ENCODE results near the gene SMOC2. TPM values are rescaled to one million over a fixed set of nuclear protein-coding genes. Genes with fewer than 3 reads are reported as not detected.

The SMOC2 gene
- polyA plus RNA-seq, 1 donor (not counting 4 experiments of a cell fraction or from before 2014, with no cell fraction given) = 1.1 TPM

- Histone ChIP-seq H3K27me3 (ENCODE audit: control insufficient read depth, extremely low read depth, insufficient read depth, low read length) (no peaks in the 10 kb centered on the region), H3K27ac (ENCODE audit: control insufficient read depth, insufficient read depth, low read length) (no peak overlapping the region)
Observed at GRCh38 chr6:168532070-168532469, 91.1 kb downstream of the SMOC2 start.

DNA sequence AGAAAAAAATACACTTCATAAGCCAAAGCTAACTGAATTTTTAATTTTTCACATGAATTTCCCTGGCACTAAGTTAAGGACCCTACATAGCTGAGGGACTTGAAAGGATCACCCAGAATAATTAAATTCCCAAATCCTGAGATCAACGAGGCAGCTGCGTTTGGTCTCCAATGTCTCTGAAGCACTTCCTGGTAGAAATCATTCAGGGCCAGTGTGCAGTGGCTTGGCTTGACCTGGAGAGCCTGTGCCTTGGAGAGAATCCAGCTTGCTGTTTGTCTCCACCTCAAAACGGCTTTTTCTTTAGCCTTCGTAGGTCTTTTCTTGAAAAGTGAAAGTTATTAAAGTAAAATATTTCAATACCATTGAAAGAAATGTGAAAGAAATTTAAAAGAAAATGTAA, 92.4 kb downstream of the SMOC2 start:
- Histone ChIP-seq H3K36me3 (ENCODE audit: control insufficient read depth in 2 of 2, extremely low read depth in 1 of 2, insufficient read depth in 2 of 2, low read length in 2 of 2) (no peaks in the 10 kb centered on the region), H2AFZ (ENCODE audit: control insufficient read depth, low read length) (no peak overlapping the region), H3K4me1 (ENCODE audit: control insufficient read depth, extremely low read depth, insufficient read depth, low read length) (no peaks in the 10 kb centered on the region), H3K9me3 (ENCODE audit: control insufficient read depth, low read depth, low read length) (no peaks in the 10 kb centered on the region), H3K27ac (ENCODE audit: control insufficient read depth, insufficient read depth, low read length) (no peak overlapping the region), H3K4me2 (ENCODE audit: control insufficient read depth, extremely low read depth, insufficient read depth, low read depth, low read length) (no peak overlapping the region), H3K27me3 (ENCODE audit: control insufficient read depth, extremely low read depth, insufficient read depth, low read length) (no peaks in the 10 kb centered on the region), H4K20me1 (ENCODE audit: control insufficient read depth, extremely low read depth, insufficient read depth, low read length) (no peaks in the 10 kb centered on the region), H3K79me2 (ENCODE audit: control insufficient read depth, insufficient read depth, low read length) (no peaks in the 10 kb centered on the region), H3K4me3 (ENCODE audit: control insufficient read depth in 2 of 3, extremely low read depth in 1 of 3, insufficient read depth in 2 of 3, low read depth in 1 of 3, low read length in 3 of 3) (no peak overlapping the region), H3K9ac (ENCODE audit: control insufficient read depth, extremely low read depth, insufficient read depth, low read length) (no peak overlapping the region), H3K9me1 (ENCODE audit: control insufficient read depth, extremely low read depth, insufficient read depth, low read length) (no peaks in the 10 kb centered on the region)
- FAIRE-seq = no peak
- DNase-seq (ENCODE audit: low read depth, low spot score) = no peak
- dilution Hi-C loops (cut with MboI; ENCODE audit: extremely low pct_ligation_motif_present, low sequenced_read_pairs) = no loop called here
- TF ChIP-seq EZH2 (IDR thresholded peaks at IDR 0.05; ENCODE audit: low read length) = no peak
- TF ChIP-seq, protein P1, sequence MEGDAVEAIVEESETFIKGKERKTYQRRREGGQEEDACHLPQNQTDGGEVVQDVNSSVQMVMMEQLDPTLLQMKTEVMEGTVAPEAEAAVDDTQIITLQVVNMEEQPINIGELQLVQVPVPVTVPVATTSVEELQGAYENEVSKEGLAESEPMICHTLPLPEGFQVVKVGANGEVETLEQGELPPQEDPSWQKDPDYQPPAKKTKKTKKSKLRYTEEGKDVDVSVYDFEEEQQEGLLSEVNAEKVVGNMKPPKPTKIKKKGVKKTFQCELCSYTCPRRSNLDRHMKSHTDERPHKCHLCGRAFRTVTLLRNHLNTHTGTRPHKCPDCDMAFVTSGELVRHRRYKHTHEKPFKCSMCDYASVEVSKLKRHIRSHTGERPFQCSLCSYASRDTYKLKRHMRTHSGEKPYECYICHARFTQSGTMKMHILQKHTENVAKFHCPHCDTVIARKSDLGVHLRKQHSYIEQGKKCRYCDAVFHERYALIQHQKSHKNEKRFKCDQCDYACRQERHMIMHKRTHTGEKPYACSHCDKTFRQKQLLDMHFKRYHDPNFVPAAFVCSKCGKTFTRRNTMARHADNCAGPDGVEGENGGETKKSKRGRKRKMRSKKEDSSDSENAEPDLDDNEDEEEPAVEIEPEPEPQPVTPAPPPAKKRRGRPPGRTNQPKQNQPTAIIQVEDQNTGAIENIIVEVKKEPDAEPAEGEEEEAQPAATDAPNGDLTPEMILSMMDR (optimal IDR thresholded peaks at IDR 0.05 in 1 of 3, IDR thresholded peaks at IDR 0.05 in 1 of 3, conservative IDR thresholded peaks at IDR 0.05 in 1 of 3; ENCODE audit: extremely low read depth in 1 of 3, insufficient read depth in 2 of 3, low read length in 3 of 3) = no peak

More at GRCh38 chr6:168532070-168532469, 91.1 kb downstream of the SMOC2 start:
- H3K4me2 ChIP-seq (ENCODE audit: control insufficient read depth, extremely low read depth, insufficient read depth, low read depth, low read length) = no peak overlapping the region
- H3K9ac ChIP-seq (ENCODE audit: control insufficient read depth, extremely low read depth, insufficient read depth, low read length) = no peak overlapping the region
- TF ChIP-seq EZH2 (IDR thresholded peaks at IDR 0.05; ENCODE audit: low read length) = no peak
- TF ChIP-seq, protein P1 (optimal IDR thresholded peaks at IDR 0.05 in 1 of 3, IDR thresholded peaks at IDR 0.05 in 1 of 3, conservative IDR thresholded peaks at IDR 0.05 in 1 of 3; ENCODE audit: extremely low read depth in 1 of 3, insufficient read depth in 2 of 3, low read length in 3 of 3) = no peak
- H3K9me1 ChIP-seq (ENCODE audit: control insufficient read depth, extremely low read depth, insufficient read depth, low read length) = no peaks in the 10 kb centered on the region
- dilution Hi-C loops (cut with MboI; ENCODE audit: extremely low pct_ligation_motif_present, low sequenced_read_pairs) = no loop called here
- H3K4me1 ChIP-seq (ENCODE audit: control insufficient read depth, extremely low read depth, insufficient read depth, low read length) = no peaks in the 10 kb centered on the region
- DNase-seq (ENCODE audit: low read depth, low spot score) = no peak
- no peaks in the 10 kb centered on the region for H4K20me1 ChIP-seq (ENCODE audit: control insufficient read depth, extremely low read depth, insufficient read depth, low read length)
- H2AFZ ChIP-seq (ENCODE audit: control insufficient read depth, low read length) = no peak overlapping the region
- H3K4me3 ChIP-seq (ENCODE audit: control insufficient read depth in 2 of 3, extremely low read depth in 1 of 3, insufficient read depth in 2 of 3, low read depth in 1 of 3, low read length in 3 of 3) = no peak overlapping the region
- no peaks in the 10 kb centered on the region for H3K79me2 ChIP-seq (ENCODE audit: control insufficient read depth, insufficient read depth, low read length)
- no peaks in the 10 kb centered on the region for H3K36me3 ChIP-seq (ENCODE audit: control insufficient read depth in 2 of 2, extremely low read depth in 1 of 2, insufficient read depth in 2 of 2, low read length in 2 of 2)
- no peaks in the 10 kb centered on the region for H3K9me3 ChIP-seq (ENCODE audit: control insufficient read depth, low read depth, low read length)
- no peak for FAIRE-seq
